Nucleus accumbens (tissue), 56 donors: Measurements from ENCODE around the gene ZNF546.

ENCODE experiments used
- DNase-seq, 56 donors: peaks; one replicate each; lab custom pipeline; 2025; lab: John Stamatoyannopoulos, UW

Gene ZNF546

DNA sequence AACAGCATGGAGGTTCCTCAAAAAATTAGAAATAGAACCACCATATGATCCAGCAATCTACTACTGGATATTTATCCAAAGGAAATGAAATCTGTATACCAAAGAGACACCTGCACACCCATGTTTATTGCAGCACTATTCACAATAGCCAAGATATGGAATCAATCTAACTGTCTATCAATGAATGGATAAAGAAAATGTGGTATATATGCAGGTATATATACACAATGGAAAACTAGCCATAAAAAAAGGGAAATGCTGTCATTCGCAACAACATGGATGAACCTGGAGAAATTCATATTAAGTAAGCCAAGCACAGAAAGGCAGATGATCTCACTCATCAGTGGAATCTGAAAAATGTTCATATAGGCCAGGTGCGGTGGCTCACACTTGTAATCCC lies 56.6 kb downstream of the ZNF546 start:
- no peak for DNase-seq

DNA sequence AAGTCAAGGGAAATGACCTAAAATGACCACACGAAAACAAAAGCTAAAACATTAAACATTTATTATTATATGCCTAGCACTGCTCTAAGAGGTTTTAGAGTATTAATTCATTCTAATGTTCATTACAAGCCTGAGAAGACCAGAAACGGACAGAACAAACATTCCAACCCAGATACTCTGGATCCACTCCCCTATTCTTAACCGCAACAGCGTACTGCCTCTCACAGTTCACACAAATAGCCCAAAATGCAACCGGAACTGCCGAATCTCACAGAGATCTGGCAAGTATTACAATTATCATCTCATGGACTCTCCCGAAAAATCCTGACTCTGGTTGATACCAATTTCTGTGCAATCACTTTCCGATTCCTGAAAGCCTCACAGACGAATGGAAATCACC lies 57.8 kb downstream of the ZNF546 start:
- DNase-seq, result no peak

DNA sequence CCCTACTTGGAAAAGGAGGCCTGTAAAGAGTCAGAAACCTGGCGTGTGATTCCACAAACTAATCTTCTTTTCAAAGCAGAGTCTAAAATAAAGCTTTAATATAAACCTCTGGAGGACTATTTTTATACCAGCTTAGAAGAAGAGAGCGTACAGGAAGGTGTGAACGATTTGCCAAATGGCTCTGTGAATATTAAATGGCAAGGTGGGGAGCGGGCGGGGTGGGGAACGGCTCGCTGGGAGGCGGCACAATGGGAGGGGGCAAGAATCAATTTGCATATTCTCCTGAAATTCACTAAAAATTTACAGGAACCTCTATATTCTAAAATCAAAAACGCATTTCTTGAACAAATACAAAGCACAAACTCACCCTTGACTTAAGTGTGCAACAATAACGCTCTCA lies 58.2 kb downstream of the ZNF546 start:
- peak in 3 of 56 donors; percentile 0 to 8 (median 1) for DNase-seq

DNA sequence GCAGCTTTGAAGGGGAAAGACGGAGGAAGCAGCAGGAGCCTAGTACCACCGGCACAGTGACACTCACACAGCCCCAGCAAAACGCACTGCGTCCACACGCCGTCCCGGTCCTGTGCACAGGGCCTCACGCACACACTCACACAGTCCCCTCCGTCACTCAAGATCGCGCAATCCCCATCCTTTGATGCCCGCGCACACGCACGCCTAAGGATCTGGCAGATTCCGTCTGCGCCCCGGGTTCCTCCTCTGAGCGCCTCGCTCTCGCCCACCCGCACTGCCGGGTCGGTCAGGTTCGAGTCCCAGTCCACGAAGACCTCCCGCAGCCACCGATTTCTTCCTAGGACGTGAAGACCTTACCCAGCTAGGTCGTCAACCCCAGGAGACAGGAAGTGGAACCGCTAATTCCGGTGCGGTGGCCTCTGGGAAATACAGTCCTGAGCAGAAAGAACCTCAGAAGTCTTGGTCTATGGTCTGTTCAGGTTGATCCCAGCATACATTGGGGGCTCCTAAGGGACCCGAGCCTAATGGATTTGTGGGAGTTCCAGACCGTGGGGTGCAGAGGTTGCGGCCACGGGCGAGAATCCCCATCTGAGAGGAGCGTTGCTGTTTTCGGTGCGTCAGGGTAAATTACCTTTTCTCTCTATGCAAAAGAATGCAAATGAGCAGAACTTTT lies 59.1 kb downstream of the ZNF546 start, which contains the start of gene ZNF780B:
Gene ZNF780B, minus strand, starts transcription at position 400 of the 673 bp plus-strand sequence. CDS start 5,899 bp downstream, outside the sequence.
- DNase-seq, result peak in 55 of 56 donors; percentile 1 to 89 (median 61)

DNA sequence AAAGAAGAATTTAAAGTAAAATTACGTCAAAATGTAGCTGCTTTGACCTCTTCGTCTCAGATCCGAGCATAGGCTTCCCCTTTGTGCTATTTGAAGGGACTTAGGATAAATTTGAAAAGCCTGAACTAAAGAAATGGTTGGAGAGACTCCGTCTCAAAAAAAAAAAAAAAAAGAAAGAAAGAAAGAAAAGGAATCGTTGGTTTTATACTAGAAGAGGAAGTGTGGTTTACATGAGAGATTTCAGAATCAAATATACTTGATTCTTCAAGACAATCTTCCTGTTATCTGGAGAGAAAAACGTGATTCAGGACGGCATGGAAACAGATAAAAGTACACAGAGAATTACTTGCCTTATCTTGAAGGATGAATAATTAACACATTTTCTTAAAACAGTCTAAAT lies 59.6 kb downstream of the ZNF546 start:
- DNase-seq, result no peak

DNA sequence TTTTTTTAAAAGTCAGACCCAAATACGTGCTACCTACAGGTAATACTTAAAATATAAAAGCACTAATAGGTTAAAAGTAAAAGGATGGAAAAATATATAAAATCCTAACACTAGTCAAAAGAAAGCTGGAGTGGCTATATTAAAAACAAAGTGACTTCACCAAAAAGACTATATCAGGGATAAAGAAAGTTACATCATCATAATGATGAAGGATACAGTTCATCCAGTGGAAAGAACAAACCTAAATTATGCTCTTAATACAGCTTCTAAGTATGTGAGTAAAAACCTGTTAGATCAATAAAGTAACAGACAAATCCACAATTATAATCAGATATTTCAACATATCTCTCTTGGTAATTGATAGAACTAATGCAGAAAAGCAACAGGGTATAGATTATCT lies 60.3 kb downstream of the ZNF546 start:
- no peak for DNase-seq

DNA sequence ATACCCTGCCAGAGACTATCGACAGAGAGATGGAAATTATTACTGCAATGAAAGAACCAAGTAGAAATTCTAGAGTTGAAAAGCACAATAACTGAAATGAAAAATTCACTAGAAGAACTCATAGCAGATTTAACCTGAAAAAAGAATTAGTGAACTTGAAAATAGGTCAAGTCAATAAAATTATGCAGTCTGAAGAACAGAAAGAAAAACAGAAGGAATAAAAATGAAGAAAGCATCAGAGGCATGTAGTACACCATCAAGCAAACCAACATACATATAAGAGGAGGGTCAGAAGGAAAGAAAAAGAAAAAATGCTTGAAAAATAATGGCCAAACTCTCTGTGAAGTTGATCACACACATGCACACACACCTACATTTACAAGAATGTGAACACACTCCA lies 62.8 kb downstream of the ZNF546 start:
- no peak for DNase-seq

DNA sequence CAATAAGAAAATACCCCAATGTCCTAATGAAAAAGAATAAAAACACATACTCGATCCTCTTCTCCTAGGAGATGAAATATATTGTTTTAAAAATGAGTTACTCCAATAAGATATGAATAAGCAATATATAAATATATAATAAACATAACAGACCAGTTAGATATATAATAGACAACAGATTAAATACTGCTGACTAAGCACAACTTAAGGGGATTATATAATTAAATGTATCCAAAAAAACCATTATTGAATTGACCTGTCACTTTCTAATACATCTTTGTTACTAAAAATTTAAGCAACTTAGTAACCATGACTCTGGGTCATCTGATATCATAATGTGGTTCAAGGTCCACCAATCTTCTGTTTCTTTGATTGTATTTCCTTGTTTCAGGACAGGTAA lies 73.2 kb downstream of the ZNF546 start:
- no peak for DNase-seq
